GM21515 (cell line): ENCODE data around the gene ZMIZ1.

Source experiments
- ATAC-seq: cut with Tn5 transposase; IDR thresholded peaks from one replicate; pipeline ENCODE4 v1.9.1; 2021; ENCODE audit not compliant: unreplicated experiment

Gene ZMIZ1

GRCh38 chr10:79149345-79149661 is 80.5 kb downstream of the ZMIZ1 start:
- no peak for ATAC-seq

GRCh38 chr10:79149662-79150443 is 81.1 kb downstream of the ZMIZ1 start:
- peak; percentile 77 for ATAC-seq

- no peak for ATAC-seq
Measured at GRCh38 chr10:79150444-79150754, 81.6 kb downstream of the ZMIZ1 start.

- no peak for ATAC-seq
Measured at GRCh38 chr10:79152423-79152817, 83.7 kb downstream of the ZMIZ1 start.

- no peak for ATAC-seq
Measured at GRCh38 chr10:79153745-79154144, 85.0 kb downstream of the ZMIZ1 start.

- no peak for ATAC-seq
Measured at GRCh38 chr10:79155301-79156081, 86.7 kb downstream of the ZMIZ1 start.

GRCh38 chr10:79156334-79157274 is 87.8 kb downstream of the ZMIZ1 start:
- ATAC-seq, result no peak

GRCh38 chr10:79158004-79158340 is 89.2 kb downstream of the ZMIZ1 start:
- no peak for ATAC-seq

- no peak for ATAC-seq
Measured at GRCh38 chr10:79158402-79159097, 89.8 kb downstream of the ZMIZ1 start.

GRCh38 chr10:79159141-79159651 is 90.4 kb downstream of the ZMIZ1 start:
- no peak for ATAC-seq

- no peak for ATAC-seq
Measured at GRCh38 chr10:79159785-79160184, 91.0 kb downstream of the ZMIZ1 start.

GRCh38 chr10:79160191-79160590 is 91.4 kb downstream of the ZMIZ1 start:
- no peak for ATAC-seq

- no peak for ATAC-seq
Measured at GRCh38 chr10:79161557-79161956, 92.8 kb downstream of the ZMIZ1 start.

GRCh38 chr10:79162022-79162421 is 93.3 kb downstream of the ZMIZ1 start:
- ATAC-seq, result no peak

- ATAC-seq, result no peak
Measured at GRCh38 chr10:79162861-79163665, 94.3 kb downstream of the ZMIZ1 start.

GRCh38 chr10:79163666-79163975 is 94.9 kb downstream of the ZMIZ1 start:
- no peak for ATAC-seq

- ATAC-seq, result no peak
Measured at GRCh38 chr10:79164075-79164474, 95.3 kb downstream of the ZMIZ1 start.

GRCh38 chr10:79165070-79165778 is 96.5 kb downstream of the ZMIZ1 start:
- ATAC-seq, result no peak

- ATAC-seq, result no peak
Measured at GRCh38 chr10:79166312-79166721, 97.6 kb downstream of the ZMIZ1 start.

GRCh38 chr10:79166741-79167140 is 98.0 kb downstream of the ZMIZ1 start:
- ATAC-seq, result no peak
